Stimulated activated CD4-positive, alpha-beta T cell treated with anti-CD3 and anti-CD28 coated beads, TNF-alpha, amount 100 ng/mL, for 1 hour (primary cell): ENCODE results near the gene BANF1.
A peak's percentile ranks its signal among the peaks of the same experiment; 100 is the strongest.
"Not testable (repeated sequence)": the region's sequence is repeated elsewhere in the genome, so short reads cannot be mapped to it uniquely, and the experiment has no call there.

ENCODE experiments used
- DNase-seq, 3 donors: peaks; one replicate each; pipeline ENCODE4 v3.0.0-alpha.2; 2020; ENCODE audit warnings: low read depth in 3 of 3, low spot score in 1 of 3

BANF1 gene

DNA sequence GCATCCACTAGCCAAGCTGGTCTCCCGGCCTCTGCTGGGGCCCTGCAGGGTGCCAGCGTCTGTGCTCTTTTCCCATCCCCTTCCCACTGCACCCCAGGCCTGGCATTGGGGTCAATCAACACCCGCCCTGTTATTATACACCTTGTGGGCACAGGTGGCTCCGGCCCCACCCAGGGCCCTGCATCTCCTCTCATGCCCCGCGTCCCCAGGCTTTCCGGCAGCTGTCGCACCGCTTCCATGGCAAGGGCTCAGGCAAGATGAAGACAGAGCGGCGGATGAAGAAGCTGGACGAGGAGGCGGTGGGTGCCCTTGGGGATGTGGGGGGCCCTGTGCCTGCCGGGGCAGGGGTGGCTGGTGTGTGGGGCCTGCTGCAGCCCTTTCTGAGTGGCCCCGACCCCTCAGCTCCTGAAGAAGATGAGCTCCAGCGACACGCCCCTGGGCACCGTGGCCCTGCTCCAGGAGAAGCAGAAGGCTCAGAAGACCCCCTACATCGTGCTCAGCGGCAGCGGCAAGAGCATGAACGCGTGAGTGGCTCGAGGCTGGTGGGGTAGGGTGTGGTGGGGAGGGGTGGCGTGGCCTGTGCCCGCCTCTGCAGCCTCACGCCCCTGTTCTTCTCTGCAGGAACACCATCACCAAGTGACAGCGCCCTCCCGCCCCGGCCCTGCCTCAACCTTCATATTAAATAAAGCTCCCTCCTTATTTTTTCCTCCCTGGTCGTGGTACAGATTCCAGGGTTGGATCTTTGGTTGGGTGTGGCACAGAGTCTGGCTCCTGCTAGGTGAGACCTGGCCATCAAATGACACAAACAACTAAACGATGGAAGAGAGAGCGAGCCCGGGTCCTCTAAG lies 23.7 kb upstream of the BANF1 start:
- no peak for DNase-seq

DNA sequence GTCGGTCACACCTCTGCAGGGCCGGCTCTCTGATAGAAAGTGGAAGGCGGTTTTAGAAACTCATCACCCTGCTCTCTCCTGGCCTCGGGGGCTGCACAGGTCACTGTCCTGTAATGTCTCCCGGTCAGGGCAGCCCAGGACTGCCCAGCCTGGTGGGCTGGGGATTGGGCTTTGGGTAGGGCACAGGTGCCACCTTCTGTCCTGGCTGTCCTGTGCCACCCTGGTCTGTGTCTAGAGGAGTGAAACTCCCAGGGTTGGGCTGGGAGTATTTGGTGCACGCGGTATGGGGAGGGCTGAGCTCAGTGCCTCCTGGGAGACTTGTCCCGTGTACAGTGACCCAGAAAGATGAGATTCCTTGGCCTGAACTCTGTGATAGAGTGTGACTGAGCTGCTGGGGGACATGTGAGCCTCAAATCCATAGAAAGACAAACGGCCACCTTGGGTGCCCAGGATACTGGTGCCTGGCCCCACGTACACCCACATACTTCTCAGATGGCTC lies 23.0 kb upstream of the BANF1 start:
- no peak for DNase-seq

DNA sequence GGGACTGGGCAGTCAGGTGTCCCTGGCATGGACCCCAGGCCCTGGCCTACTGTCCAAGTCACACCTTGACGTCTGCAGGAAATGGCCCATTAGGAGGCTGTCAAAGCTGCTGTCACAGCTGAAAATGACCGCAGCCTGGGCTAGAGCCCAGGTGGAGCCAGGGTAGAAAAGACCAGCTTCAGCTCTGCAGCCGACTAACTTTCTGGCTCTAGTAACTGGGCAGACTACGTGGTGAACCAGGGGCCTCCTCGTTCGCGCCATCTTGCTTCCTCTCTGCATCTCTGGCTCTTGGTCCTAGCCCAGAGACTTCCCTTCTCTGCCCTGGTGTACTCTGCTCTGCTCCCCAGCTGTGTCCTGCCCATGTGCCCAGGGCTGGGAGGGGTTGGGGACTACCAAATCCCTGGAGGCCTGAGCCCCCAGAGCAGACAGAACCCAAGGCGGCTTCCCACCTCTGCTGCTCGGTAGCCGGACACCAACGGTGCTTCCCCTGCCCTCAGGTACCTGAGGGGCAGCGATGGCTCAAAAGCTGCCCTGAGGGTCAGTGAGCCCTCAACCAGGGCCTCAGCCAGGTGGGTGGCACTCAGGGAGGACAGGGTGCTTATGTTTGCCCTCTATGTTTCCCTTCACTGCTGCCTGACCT lies 21.1 kb upstream of the BANF1 start:
- DNase-seq, result no peak

DNA sequence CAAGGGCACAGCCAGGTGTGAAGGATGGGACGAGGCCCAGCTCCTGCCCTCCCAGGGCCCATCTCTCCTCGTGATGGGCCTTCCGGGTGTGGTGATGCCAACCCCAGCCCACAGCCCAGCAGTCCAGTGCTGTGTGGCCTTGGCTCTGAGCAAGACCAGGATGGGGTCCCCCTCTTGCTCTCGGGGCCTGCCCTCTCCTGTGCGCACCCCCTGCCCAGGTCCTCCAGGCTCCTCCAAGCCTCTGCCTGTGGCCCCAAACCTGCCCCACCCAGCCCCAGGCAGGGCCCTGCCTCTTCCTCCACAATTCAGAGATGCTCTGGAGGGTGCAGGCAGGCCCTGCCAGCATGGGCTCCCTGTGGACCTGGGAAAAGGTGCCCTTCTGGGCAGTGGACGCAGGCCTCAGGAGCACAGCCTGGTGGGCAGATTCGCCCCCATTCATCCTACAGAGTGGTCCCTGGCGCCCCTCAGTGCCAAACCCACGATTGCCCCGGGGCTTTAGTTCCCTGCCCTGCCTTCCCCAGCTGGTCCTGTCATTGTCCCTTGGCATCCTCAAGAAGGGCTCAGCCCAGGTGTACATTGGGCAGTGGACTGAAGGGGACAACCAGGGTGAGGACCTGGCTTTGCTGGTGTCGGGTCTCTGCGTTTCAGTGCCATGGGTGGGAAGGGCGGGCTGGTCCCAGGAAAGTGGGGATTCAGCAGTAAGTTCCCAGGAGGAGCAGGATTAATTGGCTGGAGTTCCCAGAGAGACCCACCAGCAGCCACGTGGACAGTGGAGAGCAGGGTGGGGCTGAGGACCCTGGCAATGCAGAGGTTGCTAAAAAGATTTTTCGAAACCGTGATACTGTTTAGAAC lies 20.1 kb upstream of the BANF1 start:
- DNase-seq, result no peak

DNA sequence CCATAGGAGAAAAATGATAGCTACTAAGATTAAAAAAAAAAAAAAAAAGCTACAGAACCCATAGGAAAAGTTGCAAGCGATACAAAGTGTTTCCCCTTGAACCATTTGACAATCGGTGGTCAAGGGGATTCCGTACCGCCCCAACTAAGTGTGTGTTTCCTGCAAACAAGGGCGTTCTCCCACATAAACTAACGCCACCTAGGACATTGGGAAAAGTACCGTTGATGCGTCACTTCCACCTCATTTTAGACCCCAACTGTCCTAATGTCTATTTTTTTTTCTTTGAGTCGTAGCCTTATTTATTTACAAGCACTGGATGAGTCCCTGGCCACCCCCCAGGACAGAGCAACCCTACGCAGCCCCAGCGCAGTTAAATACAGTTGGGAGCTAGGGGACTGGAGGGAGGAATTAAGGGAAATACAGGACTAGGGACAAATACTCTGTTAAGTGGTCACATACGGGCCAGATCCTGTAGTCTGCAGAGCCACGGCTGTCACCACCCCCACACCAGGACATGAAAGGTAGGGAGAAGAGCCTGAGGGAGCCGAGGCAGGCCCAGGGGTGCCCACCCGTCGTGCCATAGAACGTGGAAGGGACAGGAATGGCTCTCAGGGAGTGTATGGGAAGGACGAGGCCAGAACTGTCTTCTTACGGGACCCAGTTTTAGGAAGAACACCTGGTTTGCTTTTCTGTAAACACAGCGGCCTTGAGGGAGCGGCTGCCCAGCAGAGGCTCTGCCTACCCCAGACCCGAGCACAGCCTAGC lies 19.3 kb upstream of the BANF1 start:
- DNase-seq, result no peak

DNA sequence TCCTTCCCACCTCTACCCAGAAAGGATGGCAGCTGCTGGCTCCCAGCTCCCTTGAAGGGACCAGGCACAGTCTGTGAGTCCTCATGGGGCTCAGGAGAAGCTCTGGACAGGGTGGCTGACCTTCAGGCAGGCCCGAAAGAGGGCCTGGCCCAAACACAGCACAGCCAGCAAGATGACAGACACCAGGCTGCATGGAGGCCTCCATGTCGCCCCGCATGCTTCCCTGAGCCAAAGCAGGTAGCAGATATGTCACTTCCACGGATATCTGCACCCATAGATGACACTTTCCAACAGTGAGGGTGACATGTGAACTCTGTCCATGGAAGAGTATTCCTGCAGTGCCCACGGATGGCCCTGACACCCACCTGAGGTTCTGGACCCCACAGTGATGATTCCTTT lies 18.7 kb upstream of the BANF1 start:
- DNase-seq, result no peak

DNA sequence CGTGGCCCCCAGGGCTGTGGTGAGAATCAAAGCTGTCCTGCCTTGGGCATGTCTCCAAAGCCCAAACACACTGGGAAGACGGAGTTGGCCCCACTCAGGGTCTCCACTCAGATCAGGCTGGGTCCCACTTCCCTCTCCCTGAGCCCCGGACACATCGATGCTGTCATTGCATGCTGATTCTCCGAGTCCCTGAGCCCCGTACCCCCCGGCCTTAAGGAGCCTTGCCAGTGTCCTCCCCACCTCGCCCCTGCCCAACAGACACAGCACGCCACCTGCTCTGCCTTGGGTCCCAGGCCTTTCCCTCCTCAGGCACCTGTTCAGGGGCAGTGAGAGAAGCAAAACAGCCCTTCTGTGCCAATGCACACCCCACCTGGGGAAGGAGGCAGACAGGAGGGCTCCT lies 15.0 kb upstream of the BANF1 start:
- DNase-seq, result no peak

DNA sequence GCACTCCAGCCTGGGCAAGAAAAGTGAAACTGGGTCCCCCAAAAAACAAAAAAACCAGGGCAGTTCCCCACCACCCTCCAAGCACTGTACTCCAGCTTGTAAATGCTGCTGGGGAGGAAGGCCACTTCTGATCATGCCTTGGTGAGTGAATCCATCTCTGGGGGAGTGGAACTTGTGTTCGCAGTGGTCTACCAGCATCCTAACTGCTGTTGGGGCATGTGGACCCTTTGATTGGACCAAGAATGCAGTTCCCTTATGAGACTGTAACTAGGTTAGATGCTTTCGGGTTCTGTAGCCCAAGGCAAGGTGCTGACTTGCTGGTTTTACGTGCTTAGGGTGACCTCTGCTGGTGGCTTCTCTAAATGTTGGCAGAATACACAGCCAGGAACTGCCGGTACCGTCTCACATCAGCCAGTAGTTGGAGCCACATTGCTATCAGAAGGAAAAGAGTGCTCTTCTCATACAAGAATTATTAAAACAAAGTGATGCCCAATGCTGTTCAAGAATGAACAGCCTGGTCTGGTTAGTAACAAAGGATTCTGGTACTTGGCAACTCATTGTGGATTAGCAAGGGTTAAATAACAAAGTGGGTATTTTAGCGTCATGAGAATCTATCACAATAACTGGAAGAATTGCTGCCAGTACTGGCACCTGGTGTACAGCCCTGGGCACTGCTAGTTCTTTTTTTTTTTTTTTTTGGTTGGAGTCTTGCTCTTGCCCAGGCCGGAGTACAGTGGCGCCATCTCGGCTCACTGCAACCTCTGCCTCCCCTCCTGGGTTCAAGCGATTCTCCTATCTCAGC lies 13.3 kb upstream of the BANF1 start:
- DNase-seq, result peak; percentile 70 to 86 (median 84)

DNA sequence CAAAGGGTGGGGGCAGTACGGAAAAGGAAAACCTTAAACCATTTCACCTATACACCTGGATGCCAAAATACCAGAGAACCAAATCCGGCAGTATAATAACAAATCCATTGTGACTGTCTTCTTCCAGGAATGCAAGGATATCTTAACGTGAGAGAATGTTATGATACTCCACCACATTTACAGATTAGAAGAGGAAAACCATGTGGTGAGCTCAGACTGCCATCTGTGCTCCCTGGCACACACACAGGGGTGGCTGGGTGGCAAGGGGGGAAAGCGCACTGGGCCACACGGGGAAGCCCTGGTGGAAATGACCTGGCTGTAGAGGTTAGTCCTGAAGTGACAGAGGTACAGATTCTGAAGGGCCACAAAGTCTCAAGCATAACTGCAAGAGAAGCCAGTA lies 10.2 kb upstream of the BANF1 start:
- DNase-seq, result no peak

DNA sequence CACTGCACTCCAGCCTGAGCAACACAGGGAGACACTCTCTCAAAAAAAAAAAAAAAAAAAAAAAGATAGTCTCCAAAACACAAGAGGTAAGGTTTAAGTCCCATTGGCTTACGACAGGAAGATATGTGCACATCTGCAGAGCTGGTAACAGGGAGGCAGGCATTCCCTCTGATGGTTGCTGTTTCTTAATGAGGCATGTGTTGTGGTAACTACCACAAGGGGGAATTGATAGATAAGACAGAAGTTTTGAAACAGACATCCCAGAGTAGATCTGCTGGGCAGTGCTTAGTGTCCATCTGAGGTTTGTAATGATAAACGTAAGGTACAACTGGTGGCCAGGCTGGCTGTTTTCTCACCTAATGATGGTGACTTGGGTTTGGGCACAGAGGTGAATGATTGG lies 5.0 kb upstream of the BANF1 start:
- no peak for DNase-seq

DNA sequence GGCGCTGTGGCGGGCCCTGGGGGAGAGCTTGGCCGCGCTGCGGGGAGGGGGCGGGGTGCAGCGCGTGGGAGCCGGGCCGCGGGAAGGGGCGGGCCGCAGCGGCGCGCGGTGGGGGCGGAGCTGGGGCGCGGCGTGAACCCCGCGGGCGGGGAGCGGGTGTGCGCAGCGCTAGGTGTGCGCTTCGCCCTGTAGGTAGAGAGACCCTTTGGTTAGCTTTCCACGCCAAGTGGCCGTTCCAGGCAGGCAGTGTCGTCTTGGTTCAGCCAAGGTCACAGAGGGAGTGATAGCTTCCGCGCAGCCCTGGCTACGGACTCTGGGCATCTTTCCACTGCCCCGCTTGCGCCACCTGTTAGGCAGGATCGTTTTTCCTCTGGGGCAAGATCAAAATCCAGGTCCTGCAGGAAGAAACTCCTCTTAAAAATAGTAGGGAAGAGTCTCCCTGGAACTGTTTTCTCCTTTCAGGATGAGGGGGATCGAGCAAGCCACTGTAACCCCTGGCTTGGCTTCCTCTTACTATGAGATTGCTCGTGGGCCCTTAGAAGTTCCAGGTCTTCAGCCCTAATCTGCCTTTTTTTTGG lies 434 bp downstream of the BANF1 start:
- no peak for DNase-seq

DNA sequence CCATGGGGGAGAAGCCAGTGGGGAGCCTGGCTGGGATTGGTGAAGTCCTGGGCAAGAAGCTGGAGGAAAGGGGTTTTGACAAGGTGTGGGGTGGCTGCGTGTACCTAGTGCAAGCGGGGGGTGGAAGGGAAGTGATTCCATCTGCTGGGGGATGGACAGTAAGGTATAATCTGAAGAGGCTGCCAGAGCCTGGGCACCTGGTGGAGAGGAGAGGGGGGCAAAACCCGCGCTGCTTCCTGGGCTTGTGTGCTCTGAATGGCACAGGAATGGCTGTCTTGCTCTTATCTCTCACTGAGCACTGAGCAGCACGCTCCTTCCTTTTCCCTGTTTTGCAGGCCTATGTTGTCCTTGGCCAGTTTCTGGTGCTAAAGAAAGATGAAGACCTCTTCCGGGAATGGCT lies 988 bp downstream of the BANF1 start:
- no peak for DNase-seq

DNA sequence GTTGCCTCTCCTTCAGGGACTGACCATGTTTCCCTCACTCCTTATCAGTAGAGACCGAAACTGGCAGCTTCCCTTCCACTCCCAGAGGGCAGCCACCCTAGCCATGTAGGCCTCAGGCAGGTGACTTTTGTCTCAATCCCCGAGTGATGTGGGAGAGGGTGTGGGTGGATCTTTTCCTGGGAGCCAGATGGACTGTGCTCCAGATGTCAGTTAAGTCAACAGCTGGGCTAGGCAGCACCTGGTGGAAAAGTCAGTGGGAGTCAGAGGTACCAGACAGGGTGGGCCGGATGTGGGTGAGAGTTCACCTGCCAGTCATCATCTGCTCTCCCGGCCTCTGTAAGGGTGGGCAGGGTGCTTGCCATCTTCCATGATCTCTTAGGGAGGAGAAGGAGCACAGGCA lies 1.9 kb downstream of the BANF1 start:
- DNase-seq, result no peak

DNA sequence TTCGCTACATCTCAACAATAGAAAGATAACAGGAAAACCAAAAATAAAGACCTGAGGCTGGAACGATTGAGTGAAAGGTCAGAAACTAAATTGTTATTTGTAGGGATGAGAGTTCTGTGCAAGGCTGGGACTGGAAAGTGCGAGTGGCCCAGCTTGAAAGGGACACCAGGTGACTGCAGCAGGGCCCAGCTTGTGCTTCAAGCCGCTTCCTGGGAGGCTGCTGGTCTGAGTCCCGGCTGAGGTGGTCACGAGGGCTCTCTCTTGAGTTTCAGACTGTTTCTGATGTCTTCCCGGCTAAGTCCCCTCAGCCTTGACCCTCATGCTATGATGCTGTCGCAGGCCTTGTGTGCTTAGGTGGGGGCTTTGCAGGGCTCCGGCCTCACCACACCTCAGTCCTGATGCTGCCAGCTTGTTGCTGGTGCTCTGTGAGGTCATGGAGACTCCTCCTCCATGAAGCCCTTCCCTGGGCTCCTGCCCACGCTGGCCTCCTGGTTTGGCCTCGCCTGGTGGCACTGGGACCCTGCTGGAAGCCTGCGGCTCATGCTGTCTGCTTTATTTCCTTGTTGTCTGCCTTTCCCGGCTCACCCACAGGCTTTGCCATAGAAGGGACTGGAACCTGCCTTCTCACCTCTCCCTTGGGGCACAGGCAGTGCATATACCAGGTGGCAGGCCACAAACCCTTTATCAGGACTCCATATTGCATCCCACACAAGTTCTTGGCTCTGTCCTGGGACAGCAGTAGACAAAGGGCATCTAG lies 4.0 kb downstream of the BANF1 start:
- DNase-seq, result no peak

DNA sequence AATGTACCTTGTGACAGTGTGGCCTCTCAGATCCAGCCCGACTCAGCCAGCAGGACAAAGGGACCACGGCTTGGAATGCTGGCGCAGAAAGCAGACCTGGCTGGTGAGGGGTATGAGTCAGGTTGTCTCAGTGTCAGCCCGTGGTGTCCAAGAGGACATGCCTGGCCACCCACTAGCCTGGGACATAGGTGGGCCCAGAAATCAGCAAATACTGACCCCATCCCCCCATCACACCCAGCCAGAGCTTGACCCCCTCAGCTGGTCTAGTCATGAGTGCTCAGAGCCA lies 4.5 kb downstream of the BANF1 start:
- no peak for DNase-seq

DNA sequence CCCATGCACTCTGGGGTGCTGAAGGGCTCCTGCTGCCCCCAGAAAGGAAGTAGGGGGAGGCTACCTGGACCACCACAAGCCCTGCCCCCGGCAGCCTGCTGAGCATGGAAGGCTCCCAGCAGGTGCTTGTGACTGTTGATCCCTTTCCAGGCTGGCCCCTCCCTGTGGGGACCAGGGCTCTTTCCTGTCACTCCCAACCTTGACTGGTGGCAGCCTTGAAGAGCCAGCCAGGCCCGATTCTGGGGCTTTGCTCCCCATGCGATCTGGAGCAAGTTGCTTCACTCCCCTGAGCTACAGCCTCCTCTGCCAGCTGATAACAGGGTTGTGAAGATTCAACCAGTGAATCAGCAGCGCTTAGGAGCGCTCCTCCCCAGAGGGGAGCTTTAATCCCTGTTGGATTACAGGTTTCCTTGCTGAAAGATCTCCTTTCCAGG lies 4.9 kb downstream of the BANF1 start:
- no peak for DNase-seq

DNA sequence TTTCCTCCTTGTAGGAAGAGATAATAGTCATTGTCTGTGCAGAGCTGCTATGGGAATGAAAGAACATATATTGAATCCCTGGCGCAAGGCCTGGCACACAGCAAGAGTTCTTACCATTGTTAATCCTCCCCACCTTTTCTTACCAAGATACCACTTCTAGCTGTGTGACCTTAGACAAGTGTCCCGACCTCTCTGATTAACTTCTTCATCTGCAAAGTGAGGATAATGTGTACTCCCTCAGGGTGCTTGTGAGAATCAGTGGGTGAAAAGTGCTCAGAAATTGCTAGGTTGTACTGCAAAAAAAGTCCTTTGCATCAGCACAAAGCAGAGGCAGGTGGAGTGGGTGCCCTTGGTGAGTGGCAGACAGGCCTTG lies 5.8 kb downstream of the BANF1 start:
- DNase-seq, result no peak

DNA sequence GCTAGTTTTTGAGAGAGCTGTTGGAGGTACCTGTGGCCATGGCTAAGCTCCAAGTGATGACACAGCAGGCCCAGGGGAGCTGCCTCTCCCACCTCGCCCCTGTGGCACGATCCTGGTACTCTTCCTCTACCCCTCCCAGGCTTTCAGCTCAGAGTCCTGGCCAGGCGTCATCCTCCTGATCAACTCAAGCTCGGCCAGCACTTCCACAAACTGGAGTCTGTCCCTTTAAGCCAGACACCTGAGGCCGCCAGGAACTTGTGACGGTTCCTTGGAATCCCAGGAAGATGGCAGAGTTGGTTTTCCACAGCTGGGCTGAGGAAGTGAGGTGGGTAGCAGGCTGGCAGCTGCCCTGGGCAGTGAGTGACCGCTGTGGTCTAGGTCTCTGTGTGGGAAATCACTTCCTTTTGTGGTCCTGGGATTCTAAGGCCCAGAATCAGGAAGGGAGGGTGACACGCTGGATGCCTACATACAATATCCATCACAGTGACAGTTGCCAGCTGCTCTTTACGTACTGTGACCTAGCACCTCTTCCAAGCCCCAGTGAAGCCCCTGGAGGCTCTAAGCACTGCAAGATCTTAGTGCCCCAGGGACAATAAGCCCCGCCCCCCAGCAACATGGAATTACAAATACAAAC lies 6.3 kb downstream of the BANF1 start:
- DNase-seq, result no peak

DNA sequence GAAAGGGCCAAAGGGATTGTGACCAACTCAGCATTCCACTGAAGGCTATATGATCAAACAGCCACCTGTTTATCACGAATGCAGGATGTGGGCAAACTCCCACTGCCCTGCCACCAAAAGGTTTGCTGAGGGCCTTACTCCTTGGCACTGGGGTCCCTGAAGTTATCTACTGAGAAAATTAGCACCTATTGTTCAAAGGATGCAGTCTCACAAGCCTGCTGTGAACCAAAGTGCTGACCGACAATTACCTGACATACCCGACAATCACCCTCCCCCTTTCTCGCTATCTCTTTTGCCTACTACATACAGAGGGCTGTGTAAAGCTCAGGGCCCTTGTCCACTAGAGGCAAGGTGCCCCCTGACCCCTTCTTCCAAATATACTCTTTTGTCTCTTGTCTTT lies 7.7 kb downstream of the BANF1 start:
- DNase-seq, result not testable (repeated sequence)
